Endothelial cell of umbilical vein (primary cell): ENCODE results near the gene COX7A2. TPM values are rescaled to one million over a fixed set of nuclear protein-coding genes. Genes with fewer than 3 reads are reported as not detected.
A peak's percentile ranks its signal among the peaks of the same experiment; 100 is the strongest.

ENCODE experiments used
- BruUV-seq: library from RNA; stranded (reverse); fragments of 400-500 nt; replicated peaks from 2 replicates; lab custom pipeline; 2021; lab: Mats Ljungman, UMichigan
- CTCF ChIA-PET: fragments of 300-600, 350-600 bp; sonication (Branson Sonifier 250); formaldehyde crosslinking; loops from one replicate; lab custom pipeline; 2021; ENCODE audit warnings: antibody characterized with exemption, inconsistent platforms; lab: Charles Lee
- POLR2A ChIA-PET: fragments of 300-600, 350-600 bp; sonication (Branson Sonifier 250); formaldehyde crosslinking; loops from one replicate; lab custom pipeline; 2021; ENCODE audit warnings: antibody characterized with exemption, inconsistent platforms; lab: Charles Lee
- DNase-seq: peaks from one replicate; pipeline ENCODE4 v3.0.0-alpha.2; 2011; ENCODE audit warnings: low read depth, low spot score
- FAIRE-seq: peaks from 2 replicates; lab custom pipeline; 2011; peaks lifted over from hg19 to GRCh38; lab: Jason Lieb, UNC
- H2AFZ ChIP-seq: 2 replicates; pipeline ENCODE4 v1.6.0; 2012; ENCODE audit warnings: low read depth, low read length, control low read depth, inconsistent platforms
- H3K27ac ChIP-seq: 2 replicates; pipeline ENCODE4 v1.5.1; 2011; ENCODE audit warnings: low read depth, mild to moderate bottlenecking, control low read depth, low read length, moderate library complexity; ENCODE audit not compliant: insufficient read depth
- H3K27me3 ChIP-seq, 2 experiments: 2 replicates each; pipeline versions ENCODE4 v1.6.0 to v1.6.1; 2011; ENCODE audit warnings: low read length in 2 of 2, mixed read lengths in 1 of 2; ENCODE audit not compliant: control insufficient read depth in 2 of 2, insufficient read depth in 2 of 2
- H3K36me3 ChIP-seq, 2 experiments: 2 replicates in 1 of 2; 3 replicates in 1 of 2; pipeline ENCODE4 v1.5.1; 2011; ENCODE audit warnings: low read length in 2 of 2, mild to moderate bottlenecking in 1 of 2, moderate library complexity in 1 of 2; ENCODE audit not compliant: control insufficient read depth in 2 of 2, insufficient read depth in 2 of 2; ENCODE audit errors: extremely low read depth in 1 of 2
- H3K4me1 ChIP-seq: 3 replicates; pipeline ENCODE4 v1.5.1; 2011; ENCODE audit warnings: mild to moderate bottlenecking, low read length; ENCODE audit not compliant: control insufficient read depth, insufficient read depth; ENCODE audit errors: extremely low read depth
- H3K4me2 ChIP-seq: 2 replicates; pipeline ENCODE4 v1.6.1; 2011; ENCODE audit warnings: low read length, control low read depth, mixed read lengths; ENCODE audit not compliant: insufficient read depth
- H3K4me3 ChIP-seq, 3 experiments: fragments of 200-600 bp in 1 of 3; sonication (generic), shearing (Covaris generic) in 1 of 3; replicated peaks in 1 of 3; 2 replicates each; pipeline ENCODE4 v1.5.1; 2011 to 2016; ENCODE audit warnings: control low read depth in 3 of 3, low read length in 3 of 3, mild to moderate bottlenecking in 2 of 3, inconsistent platforms in 1 of 3, low read depth in 1 of 3, moderate library complexity in 1 of 3; ENCODE audit not compliant: insufficient read depth in 1 of 3
- H3K79me2 ChIP-seq: 2 replicates; pipeline ENCODE4 v1.6.0; 2012; ENCODE audit warnings: low read length, inconsistent platforms; ENCODE audit not compliant: control insufficient read depth, insufficient read depth
- H3K9ac ChIP-seq: replicated peaks from 2 replicates; pipeline ENCODE3; 2011; ENCODE audit warnings: low read length, control low read depth; ENCODE audit not compliant: insufficient read depth; ENCODE audit errors: extremely low read depth
- H3K9me1 ChIP-seq: replicated peaks from 3 replicates; pipeline ENCODE4 v1.6.0; 2011; ENCODE audit warnings: mild to moderate bottlenecking, low read length; ENCODE audit not compliant: control insufficient read depth, insufficient read depth; ENCODE audit errors: extremely low read depth
- H3K9me3 ChIP-seq: replicated peaks from 2 replicates; pipeline ENCODE4 v1.5.1; 2012; ENCODE audit warnings: low read length, inconsistent platforms; ENCODE audit not compliant: control insufficient read depth, insufficient read depth
- H4K20me1 ChIP-seq: replicated peaks from 2 replicates; pipeline ENCODE3; 2011; ENCODE audit warnings: mild to moderate bottlenecking, low read length; ENCODE audit not compliant: control insufficient read depth, insufficient read depth; ENCODE audit errors: extremely low read depth
- CTCF ChIP-seq, 2 donors: IDR thresholded peaks; 1 replicate in 1 of 2; 2 replicates in 1 of 2; pipeline ENCODE4 v1.5.1; 2011; ENCODE audit warnings: low read length in 2 of 2, mild to moderate bottlenecking in 2 of 2, moderate library complexity in 2 of 2, control low read depth in 1 of 2, inconsistent platforms in 1 of 2, low read depth in 1 of 2; ENCODE audit not compliant: insufficient read depth in 1 of 2; ENCODE audit errors: extremely low read depth in 1 of 2
- EZH2 ChIP-seq: IDR thresholded peaks from 2 replicates; pipeline ENCODE4 v1.6.1; 2012; ENCODE audit warnings: borderline replicate concordance, low read depth, mild to moderate bottlenecking, moderate library complexity, low read length, inconsistent platforms; ENCODE audit not compliant: severe bottlenecking
- FOS ChIP-seq: IDR thresholded peaks from 2 replicates; pipeline ENCODE4 v1.6.1; 2011; ENCODE audit warnings: mild to moderate bottlenecking, low read length, moderate library complexity, borderline replicate concordance; ENCODE audit not compliant: insufficient read depth
- GATA2 ChIP-seq: IDR thresholded peaks from 2 replicates; pipeline ENCODE4 v1.7.0; 2011; ENCODE audit warnings: low read depth, mild to moderate bottlenecking, moderate library complexity, mixed read lengths, low read length; ENCODE audit not compliant: insufficient read length, insufficient read depth
- JUN ChIP-seq: IDR thresholded peaks from 2 replicates; pipeline ENCODE4 v1.6.1; 2011; ENCODE audit warnings: borderline replicate concordance, low read depth; ENCODE audit not compliant: insufficient read length, insufficient read depth
- MAX ChIP-seq: IDR thresholded peaks from 2 replicates; pipeline ENCODE4 v1.6.1; 2011; ENCODE audit not compliant: insufficient read depth, insufficient read length
- MYC ChIP-seq: IDR thresholded peaks from one replicate; pipeline ENCODE4 v1.6.1; 2011; ENCODE audit warnings: mild to moderate bottlenecking, low read depth, low read length
- POLR2A ChIP-seq: IDR thresholded peaks from 2 replicates; pipeline ENCODE4 v1.6.1; 2012; ENCODE audit warnings: low read depth, mild to moderate bottlenecking, control low read depth, low read length
- POLR2AphosphoS5 ChIP-seq: IDR thresholded peaks from 2 replicates; pipeline ENCODE4 v1.6.1; 2012; ENCODE audit warnings: low read depth, mild to moderate bottlenecking, control low read depth, low read length, moderate library complexity; ENCODE audit not compliant: insufficient read depth
- dilution Hi-C: fragments of 300-500 bp; cut with MboI; formaldehyde crosslinking; loops from one replicate; pipeline ENCODE4 v1.15.0; 2019; ENCODE audit warnings: low sequenced_read_pairs; ENCODE audit not compliant: extremely low pct_ligation_motif_present
- intact Hi-C: fragments of 100-400 bp; cut with micrococcal nuclease; formaldehyde crosslinking; loops from one replicate; pipeline ENCODE4 v1.10.0; 2022
- polyA plus RNA-seq, 4 experiments: library from polyadenylated mRNA; depleted of rRNA in 3 of 4; stranded (reverse) in 3 of 4; unstranded in 1 of 4; fragments of >200 nt; gene quantifications; 2 replicates each; pipeline versions ENCODE4 v1.2.1 to v1.2.3, GENCODE V29; 2011 to 2012; ENCODE audit warnings: missing spikeins in 1 of 4
- total RNA-seq: library from RNA; stranded (reverse); gene quantifications from 2 replicates; pipeline ENCODE4 v1.2.3, GENCODE V29; 2021

The COX7A2 gene
- total and polyA plus RNA-seq, 2 donors (not counting 3 experiments of a cell fraction or from before 2014, with no cell fraction given): 254 to 426 TPM

- H3K9ac ChIP-seq: peak within 1 kb of the TSS; percentile 71
- peaks cover 31% of the 10 kb centered on the region for H3K4me1 ChIP-seq
- no peaks in the 10 kb centered on the region for H3K9me3 ChIP-seq
- peak; percentile 72 for FAIRE-seq
- peak within 1 kb of the TSS; percentile 34 to 76 (median 59) for H3K4me3 ChIP-seq
- TF ChIP-seq GATA2 (no peak), POLR2A (peak; percentile 77), POLR2AphosphoS5 (peak; percentile 53)
- POLR2A ChIA-PET: interaction anchor here (0.6 kb wide), 1 partner anchor 1531 kb away, joined by 6 read pairs; no protein-coding TSS in a partner anchor
- DNase-seq: peak; percentile 70
- peak within 1 kb of the TSS; percentile 12 for H3K27ac ChIP-seq
- H2AFZ ChIP-seq: peak within 1 kb of the TSS; percentile 28
- dilution Hi-C loops (no loop called here), intact Hi-C loops (loop anchor here (2.0 to 10.0 kb wide), 6 partner anchors 107 to 1529 kb away; no protein-coding TSS in a partner anchor)
- TSS peak; percentile 59 for BruUV-seq
- H3K27me3 ChIP-seq: peaks cover 9 to 13% of the 10 kb centered on the region in 2 experiments
- H3K79me2 ChIP-seq: no peaks in the 10 kb centered on the region
- CTCF ChIA-PET: interaction anchor here (0.8 to 12.5 kb wide), 17 partner anchors 80 to 1553 kb away, joined by 3 to 393 read pairs (median 5); no protein-coding TSS in a partner anchor
- peak within 1 kb of the TSS; percentile 95 for H3K4me2 ChIP-seq
- H4K20me1 ChIP-seq: no peaks in the 10 kb centered on the region
- H3K9me1 ChIP-seq: no peaks in the 10 kb centered on the region
- H3K36me3 ChIP-seq: no peaks in the 10 kb centered on the region
Observed at GRCh38 chr6:75205776-75206575, 37.6 kb downstream of the COX7A2 start, which contains the start of gene COL12A1. Gene COL12A1, minus strand, starts transcription at chr6:75206053. Its CDS starts 3,261 bp downstream, at chr6:75202792.

- H3K27me3 ChIP-seq: peaks cover 9 to 13% of the 10 kb centered on the region in 2 experiments
- intact Hi-C loops: loop anchor here (1.0 to 10.0 kb wide), 13 partner anchors 106 to 1528 kb away; no protein-coding TSS in a partner anchor
- peak overlapping the region; percentile 95 for H3K4me2 ChIP-seq
- CTCF ChIA-PET: interaction anchor here (0.6 to 12.5 kb wide), 33 partner anchors 38 to 1553 kb away, joined by 3 to 393 read pairs (median 4); no protein-coding TSS in a partner anchor
- FAIRE-seq (peak; percentile 26), DNase-seq (peak; percentile 46)
- H3K9me1 ChIP-seq: no peaks in the 10 kb centered on the region
- H3K27ac ChIP-seq: peak overlapping the region; percentile 12
- H3K36me3 ChIP-seq: no peaks in the 10 kb centered on the region
- dilution Hi-C loops: no loop called here
- H3K9ac ChIP-seq: peak overlapping the region; percentile 71
- POLR2A ChIA-PET: interaction anchor here (0.6 kb wide), 1 partner anchor 1531 kb away, joined by 6 read pairs; no protein-coding TSS in a partner anchor
- no peaks in the 10 kb centered on the region for H3K79me2 ChIP-seq
- no peaks in the 10 kb centered on the region for H3K9me3 ChIP-seq
- H3K4me1 ChIP-seq: peaks cover 31% of the 10 kb centered on the region
- TF ChIP-seq MAX (no peak), JUN (no peak), CTCF (IDR thresholded peaks at IDR 0.05; ENCODE audit: extremely low read depth in 1 of 2, insufficient read depth in 1 of 2, low read depth in 1 of 2, low read length in 2 of 2) (no peak), FOS (no peak), GATA2 (no peak), POLR2A (no peak), EZH2 (no peak), POLR2AphosphoS5 (no peak), MYC (no peak)
- TSS peak; percentile 5 for BruUV-seq
- H4K20me1 ChIP-seq: no peaks in the 10 kb centered on the region
- peak overlapping the region; percentile 17 for H2AFZ ChIP-seq
- H3K4me3 ChIP-seq: peak overlapping the region; percentile 34 to 76 (median 59)
Observed at GRCh38 chr6:75204959-75205775, 38.4 kb downstream of the COX7A2 start.
